ENCODE data around the gene MESD. TPM values are rescaled to one million over a fixed set of nuclear protein-coding genes. Genes with fewer than 3 reads are reported as not detected.

The MESD gene
- total and polyA plus RNA-seq, 8 donors: 24.2 to 44.1 (median 42.7) TPM

- Histone ChIP-seq H3K9me3 (no peaks in the 10 kb centered on the region), H3K4me3 (no peak overlapping the region), H3K36me3 (no peaks in the 10 kb centered on the region), H3K27me3 (no peaks in the 10 kb centered on the region), H3K27ac (no peak overlapping the region), H3K4me1 (peaks cover 0 to 7% of the 10 kb centered on the region in 2 donors)
- DNase-seq: no peak
- intact Hi-C loops (cut with DNase I): no loop called here
- no peak for ATAC-seq
- no peak for TF ChIP-seq CTCF (IDR thresholded peaks at IDR 0.05)
These were observed 27.0 kb upstream of the MESD start for GRCh38 chr15:81016489-81017068.

GRCh38 chr15:81015621-81016488 is 26.2 kb upstream of the MESD start:
- ATAC-seq (no peak), DNase-seq (no peak)
- no peak overlapping the region for H3K4me3 ChIP-seq
- H3K27ac ChIP-seq: no peak overlapping the region
- H3K27me3 ChIP-seq: no peaks in the 10 kb centered on the region
- intact Hi-C loops (cut with DNase I): no loop called here
- H3K9me3 ChIP-seq: no peaks in the 10 kb centered on the region
- H3K4me1 ChIP-seq: peaks cover 0 to 7% of the 10 kb centered on the region in 2 donors
- H3K36me3 ChIP-seq: no peaks in the 10 kb centered on the region
- no peak for TF ChIP-seq CTCF (IDR thresholded peaks at IDR 0.05)

GRCh38 chr15:81014446-81015093 is 25.0 kb upstream of the MESD start:
- no peak for TF ChIP-seq CTCF (IDR thresholded peaks at IDR 0.05)
- intact Hi-C loops (cut with DNase I): no loop called here
- peaks cover 0 to 7% of the 10 kb centered on the region in 2 donors for H3K4me1 ChIP-seq

GRCh38 chr15:81013396-81013929 is 23.8 kb upstream of the MESD start:
- no peak for DNase-seq
- intact Hi-C loops (cut with DNase I): no loop called here

More at GRCh38 chr15:81014446-81015093, 25.0 kb upstream of the MESD start:
- Histone ChIP-seq H3K36me3 (peaks cover 0 to 5% of the 10 kb centered on the region in 2 donors), H3K9me3 (no peaks in the 10 kb centered on the region), H3K27ac (no peak overlapping the region), H3K4me3 (no peak overlapping the region), H3K27me3 (no peaks in the 10 kb centered on the region)
- ATAC-seq (no peak), DNase-seq (no peak)

More at GRCh38 chr15:81013396-81013929, 23.8 kb upstream of the MESD start:
- Histone ChIP-seq H3K9me3 (no peaks in the 10 kb centered on the region), H3K4me1 (peaks cover 0 to 7% of the 10 kb centered on the region in 2 donors), H3K4me3 (no peak overlapping the region), H3K27me3 (no peaks in the 10 kb centered on the region), H3K36me3 (peaks cover 0 to 5% of the 10 kb centered on the region in 2 donors), H3K27ac (no peak overlapping the region)
- ATAC-seq: no peak
- no peak for TF ChIP-seq CTCF (IDR thresholded peaks at IDR 0.05)
